HS-5 (cell line): ENCODE measurements around the gene ZNF804A.

Source experiments
- DNase-seq: peaks from one replicate; pipeline ENCODE4 v3.0.0-alpha.2; 2012; ENCODE audit warnings: low read depth

Gene ZNF804A

DNA sequence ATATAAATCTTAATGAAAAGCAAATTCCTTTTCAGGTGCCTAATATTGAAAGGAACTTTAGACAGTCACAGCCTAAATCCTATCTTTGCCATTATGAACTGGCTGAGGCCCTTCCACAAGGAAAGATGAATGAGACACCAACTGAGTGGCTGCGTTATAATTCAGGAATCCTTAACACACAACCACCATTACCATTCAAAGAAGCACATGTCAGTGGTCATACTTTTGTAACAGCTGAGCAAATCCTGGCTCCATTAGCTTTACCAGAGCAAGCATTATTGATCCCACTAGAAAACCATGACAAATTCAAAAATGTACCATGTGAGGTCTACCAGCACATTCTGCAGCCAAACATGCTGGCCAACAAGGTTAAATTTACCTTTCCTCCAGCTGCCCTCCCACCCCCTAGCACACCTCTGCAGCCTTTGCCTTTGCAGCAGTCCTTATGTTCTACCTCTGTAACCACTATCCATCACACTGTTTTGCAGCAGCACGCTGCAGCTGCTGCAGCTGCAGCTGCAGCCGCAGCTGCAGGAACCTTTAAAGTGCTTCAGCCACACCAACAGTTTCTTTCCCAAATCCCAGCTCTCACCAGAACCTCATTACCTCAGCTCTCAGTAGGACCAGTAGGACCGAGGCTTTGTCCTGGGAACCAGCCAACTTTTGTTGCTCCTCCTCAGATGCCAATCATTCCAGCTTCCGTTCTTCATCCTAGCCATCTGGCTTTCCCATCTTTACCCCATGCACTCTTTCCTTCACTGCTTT is 340.1 kb downstream of the ZNF804A start:
- no peak for DNase-seq

- DNase-seq: no peak
Observed at GRCh38 chr2:184945326-184945725, 347.0 kb downstream of the ZNF804A start.

DNA sequence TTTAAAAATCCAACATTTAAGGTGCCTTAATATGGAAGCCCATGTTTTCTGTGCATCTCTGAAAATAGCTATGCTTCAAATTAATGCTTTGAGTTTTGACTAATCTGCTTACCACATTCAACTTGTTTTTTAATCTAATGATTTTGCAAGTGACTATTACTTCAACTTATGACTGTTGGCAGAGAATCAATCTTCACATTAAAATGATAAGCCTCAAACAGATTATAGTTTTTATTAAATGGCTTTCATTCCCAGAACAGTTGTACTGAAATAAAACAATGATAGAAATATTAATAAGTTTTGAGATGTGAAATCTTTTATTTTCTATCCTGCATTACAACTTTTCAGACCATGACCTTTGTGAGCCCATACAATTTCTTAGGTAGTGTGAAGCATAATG is 347.5 kb downstream of the ZNF804A start:
- no peak for DNase-seq

DNA sequence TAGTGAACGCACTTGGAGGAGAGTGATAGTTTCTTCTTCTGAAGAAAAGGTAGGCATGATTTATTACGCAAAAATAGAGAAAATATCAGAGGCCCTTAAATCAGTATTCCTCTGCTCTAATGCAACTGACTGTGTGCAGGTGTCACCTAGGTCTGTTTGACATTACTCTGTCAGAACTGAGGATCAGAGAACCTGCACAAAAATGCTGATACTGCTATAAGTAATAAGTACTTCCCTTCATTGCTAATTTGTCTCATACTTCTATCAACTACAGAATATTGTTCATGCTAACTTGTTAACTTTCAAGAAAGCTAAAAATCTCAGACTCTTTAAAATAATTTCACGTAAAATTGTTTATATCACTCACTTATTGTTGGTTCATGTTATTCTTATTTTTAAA is 358.5 kb downstream of the ZNF804A start:
- no peak for DNase-seq

DNA sequence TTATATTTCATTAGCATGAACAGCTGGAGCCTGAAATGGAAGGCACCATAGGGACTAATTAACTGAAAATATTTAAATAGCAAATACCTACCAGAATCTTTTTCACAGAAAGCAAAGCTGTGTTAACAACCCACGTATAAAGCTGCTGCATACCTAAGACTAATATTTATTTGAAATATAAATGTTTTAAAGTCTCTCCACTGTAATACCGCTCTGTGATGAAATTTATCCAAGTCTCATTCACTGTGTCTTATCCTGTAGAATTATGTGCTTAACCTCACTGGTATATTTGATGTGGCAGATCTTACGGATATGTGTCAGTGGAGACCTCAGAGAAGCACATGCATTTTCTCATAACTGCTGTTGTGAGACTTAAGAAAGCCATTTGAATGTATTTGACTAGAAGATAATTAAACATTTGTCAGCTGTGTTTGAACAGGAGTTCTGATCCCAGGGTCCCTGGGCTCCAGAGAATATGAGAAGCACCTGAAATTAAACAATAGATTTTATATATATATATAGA is 373.3 kb downstream of the ZNF804A start:
- DNase-seq: no peak
